DND-41 (cell line): Measurements from ENCODE around the gene ZNF497.

Experiments used
- CTCF ChIP-seq: IDR thresholded peaks from 2 replicates; pipeline ENCODE4 v1.5.1; 2012; ENCODE audit warnings: borderline replicate concordance, low read length, moderate library complexity, mild to moderate bottlenecking; ENCODE audit not compliant: poor library complexity, severe bottlenecking; ENCODE audit errors: extremely low read depth
- EZH2 ChIP-seq: IDR thresholded peaks from 3 replicates; pipeline ENCODE4 v1.6.1; 2012; ENCODE audit warnings: borderline replicate concordance, low read depth, mild to moderate bottlenecking, moderate library complexity, low read length, inconsistent platforms; ENCODE audit not compliant: severe bottlenecking

GRCh38 chr19:58355908-58356765 lies 6.4 kb downstream of the ZNF497 start:
- no peak for TF ChIP-seq CTCF
- no peak for TF ChIP-seq EZH2
